GM12878 (cell line): ENCODE measurements around the gene FBXO17. TPM values are rescaled to one million over a fixed set of nuclear protein-coding genes. Genes with fewer than 3 reads are reported as not detected.

Source experiments
- ATAC-seq: fragments of 200-7000 bp; cut with Tn5 transposase; 3 replicates; pipeline ENCODE4 v1.9.1; 2020; ENCODE audit warnings: mild to moderate bottlenecking, moderate library complexity
- BruUV-seq: library from RNA; stranded (reverse); fragments of 400-500 nt; replicated peaks from 2 replicates; lab custom pipeline; 2021; lab: Mats Ljungman, UMichigan
- CTCF ChIA-PET: fragments of 300-600 bp; sonication (Branson Sonifier 250); formaldehyde crosslinking; extraction: SDS; loops from one replicate; lab custom pipeline; 2021; ENCODE audit warnings: inconsistent platforms; lab: Yijun Ruan, JAX
- POLR2A ChIA-PET: fragments of 350-600 bp; formaldehyde crosslinking; extraction: SDS; loops from one replicate; lab custom pipeline; 2021; ENCODE audit warnings: inconsistent platforms; lab: Charles Lee
- RAD21 ChIA-PET: fragments of 300-600 bp; sonication (Branson Sonifier 250); formaldehyde crosslinking; loops from one replicate; lab custom pipeline; 2023; ENCODE audit warnings: antibody characterized with exemption; ENCODE audit not compliant: unreplicated experiment; lab: Charles Lee
- SMC1A ChIA-PET: fragments of 300-600 bp; sonication (Branson Sonifier 250); formaldehyde crosslinking; loops from one replicate; lab custom pipeline; 2023; ENCODE audit not compliant: unreplicated experiment, uncharacterized antibody; lab: Charles Lee
- DNase-seq: peaks from one replicate; pipeline ENCODE4 v3.0.0-alpha.2; 2011; ENCODE audit warnings: low read depth, low spot score
- FAIRE-seq: peaks from 3 replicates; lab custom pipeline; 2011; peaks lifted over from hg19 to GRCh38; lab: Jason Lieb, UNC
- H2AFZ ChIP-seq: 2 replicates; pipeline ENCODE4 v1.6.0; 2011; ENCODE audit warnings: low read depth, low read length, control low read depth; ENCODE audit not compliant: control insufficient read depth
- H3K27ac ChIP-seq: 2 replicates; pipeline ENCODE4 v1.5.1; 2011; ENCODE audit warnings: control low read depth; ENCODE audit not compliant: control insufficient read depth, insufficient read depth
- H3K27me3 ChIP-seq, 2 experiments: replicated peaks in 1 of 2; 2 replicates each; pipeline versions ENCODE4 v1.6.0 to v1.6.1; 2011; ENCODE audit warnings: low read length in 1 of 2; ENCODE audit not compliant: control insufficient read depth in 2 of 2, insufficient read depth in 2 of 2
- H3K36me3 ChIP-seq, 2 experiments: 2 replicates each; pipeline ENCODE4 v1.5.1; 2011; ENCODE audit warnings: low read length in 1 of 2; ENCODE audit not compliant: control insufficient read depth in 2 of 2, insufficient read depth in 2 of 2
- H3K4me1 ChIP-seq: 2 replicates; pipeline ENCODE4 v1.6.1; 2011; ENCODE audit warnings: mild to moderate bottlenecking, low read length, moderate library complexity, mixed read lengths; ENCODE audit not compliant: control insufficient read depth, insufficient read depth
- H3K4me2 ChIP-seq: 2 replicates; pipeline ENCODE4 v1.6.0; 2011; ENCODE audit warnings: control low read depth; ENCODE audit not compliant: control insufficient read depth, insufficient read depth
- H3K4me3 ChIP-seq: fragments of 200-600 bp; sonication (generic); 2 replicates; pipeline ENCODE4 v1.5.1; 2016
- H3K79me2 ChIP-seq: 2 replicates; pipeline ENCODE4 v1.6.0; 2011; ENCODE audit warnings: low read length; ENCODE audit not compliant: control insufficient read depth, insufficient read depth
- H3K9ac ChIP-seq: 2 replicates; pipeline ENCODE4 v1.8.0; 2011; ENCODE audit warnings: low read length, control low read depth, mixed read lengths; ENCODE audit not compliant: control insufficient read depth, insufficient read depth
- H3K9me3 ChIP-seq: replicated peaks from 3 replicates; pipeline ENCODE4 v1.5.1; 2011; ENCODE audit warnings: mild to moderate bottlenecking, low read length; ENCODE audit not compliant: control insufficient read depth, insufficient read depth
- H4K20me1 ChIP-seq: 2 replicates; pipeline ENCODE4 v1.6.0; 2011; ENCODE audit not compliant: control insufficient read depth, insufficient read depth
- BMI1 ChIP-seq: fragments of 450-650 bp; IDR thresholded peaks from 2 replicates; pipeline ENCODE4 v1.6.1; 2016; ENCODE audit warnings: mild to moderate bottlenecking, moderate library complexity, borderline replicate concordance
- CBX3 ChIP-seq: fragments of 200-600 bp; sonication (generic); IDR thresholded peaks from 2 replicates; pipeline ENCODE4 v1.6.1; 2016; ENCODE audit warnings: low read depth, borderline replicate concordance
- FOS ChIP-seq: IDR thresholded peaks from 3 replicates; pipeline ENCODE4 v1.6.1; 2011; ENCODE audit warnings: borderline replicate concordance; ENCODE audit not compliant: insufficient read length; ENCODE audit errors: extremely low read depth
- HCFC1 ChIP-seq: fragments of 150-350 bp; IDR thresholded peaks from 2 replicates; pipeline ENCODE4 v1.6.1; 2014; ENCODE audit warnings: low read length
- MTA2 ChIP-seq: fragments of 450-650 bp; IDR thresholded peaks from 2 replicates; pipeline ENCODE4 v1.6.1; 2016; ENCODE audit warnings: low read depth, mild to moderate bottlenecking, moderate library complexity
- RFX5 ChIP-seq: IDR thresholded peaks from 2 replicates; pipeline ENCODE4 v1.6.1; 2011; ENCODE audit warnings: low read depth, low read length, improper control_type of control experiment
- STAT1 ChIP-seq: fragments of 450-650 bp; conservative IDR thresholded peaks from 2 replicates; pipeline ENCODE4 v1.6.1; 2014; ENCODE audit warnings: antibody characterized with exemption, mild to moderate bottlenecking
- SUZ12 ChIP-seq: fragments of 200-600 bp; sonication (generic); IDR thresholded peaks from one replicate; pipeline ENCODE4 v1.6.1; 2018; ENCODE audit warnings: antibody characterized with exemption, mild to moderate bottlenecking; ENCODE audit not compliant: unreplicated experiment
- TARDBP ChIP-seq: IDR thresholded peaks from 2 replicates; pipeline ENCODE4 v1.6.1; 2016; ENCODE audit warnings: borderline replicate concordance
- YBX1 ChIP-seq: fragments of 450-650 bp; IDR thresholded peaks from 2 replicates; pipeline ENCODE4 v1.6.1; 2016; ENCODE audit warnings: antibody characterized with exemption
- WGBS: methylation state at CpG from one replicate; pipeline ENCODE4 v1.1.6; 2016; ENCODE audit warnings: low lambda C conversion rate; ENCODE audit not compliant: insufficient replicate concordance, insufficient coverage; ENCODE audit errors: missing lambda C conversion rate; 5-methylcytosine and 5-hydroxymethylcytosine counted together
- in situ Hi-C: fragments of 300-500 bp; cut with MboI; formaldehyde crosslinking; loops from 9 replicates; pipeline ENCODE4 v1.14.3; 2018; ENCODE audit warnings: mixed read lengths
- intact Hi-C: fragments of 100-400 bp; cut with micrococcal nuclease; formaldehyde crosslinking; loops from one replicate; pipeline ENCODE4 v1.14.2; 2022; ENCODE audit not compliant: unreplicated experiment
- polyA plus RNA-seq, 11 experiments: library from polyadenylated mRNA; depleted of rRNA in 4 of 11; unstranded in 6 of 11; stranded (reverse) in 5 of 11; fragments of >200 nt; fragmentation: Nextera tagmentation in 4 of 11; fragmentation: Illumina TruSeq in 1 of 11; extraction: Ambion mirVana in 4 of 11; extraction: Trizol in 1 of 11; gene quantifications; 1 replicate in 1 of 11; 2 replicates in 10 of 11; pipeline versions ENCODE4 v1.2.1 to v1.2.3, GENCODE V29; 2011 to 2016; ENCODE audit warnings: inconsistent platforms in 2 of 11, missing spikeins in 2 of 11, low read depth in 1 of 11
- total RNA-seq, 4 experiments: library from RNA; depleted of rRNA in 3 of 4; stranded (reverse); fragments of >200 nt in 3 of 4; fragmentation: Illumina TruSeq in 1 of 4; extraction: Trizol in 1 of 4; gene quantifications; 2 replicates each; pipeline versions ENCODE4 v1.2.1 to v1.2.3, GENCODE V29; 2013 to 2021
- TF ChIP-seq, protein P1 (sequence below): fragments of 450-650 bp; IDR thresholded peaks from 2 replicates; pipeline ENCODE4 v1.6.1; 2016; ENCODE audit warnings: mild to moderate bottlenecking

Gene FBXO17
- total and polyA plus RNA-seq, 10 of the 15 experiments (the other 5 are each of a cell fraction or from before 2014, with no cell fraction given), result 2.2 to 11.1 (median 5.3) TPM

DNA sequence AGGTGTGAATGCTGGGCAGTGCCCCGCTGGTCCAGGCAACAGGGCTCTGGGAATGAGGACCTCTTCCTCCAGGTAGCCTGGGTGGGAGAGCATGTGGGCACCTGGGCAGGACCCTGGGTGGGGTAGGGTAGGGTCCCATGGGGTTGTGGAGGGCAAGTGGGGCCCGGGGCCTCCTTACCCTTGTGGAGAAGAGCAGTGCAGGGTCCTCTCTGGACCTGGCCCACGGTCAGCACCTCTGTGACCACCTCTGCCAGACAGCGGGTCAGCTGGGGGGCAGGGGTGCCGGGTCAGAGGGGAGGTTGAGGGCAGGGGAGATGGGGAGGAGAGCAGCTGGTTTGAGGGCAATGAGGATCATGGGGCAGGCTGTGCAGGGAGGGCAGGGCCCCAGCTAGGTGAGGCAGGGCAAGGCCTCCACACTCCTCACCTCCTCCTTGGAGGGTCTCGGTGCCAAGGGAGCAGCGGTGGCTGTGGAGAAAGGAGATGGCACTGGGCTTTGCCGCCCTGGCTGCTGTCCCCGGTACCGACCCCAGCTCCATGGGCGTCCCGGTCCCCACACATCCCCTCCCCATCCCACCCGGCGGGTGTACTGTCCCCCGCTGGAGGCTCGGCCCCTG is 64.0 kb downstream of the FBXO17 start:
- Histone ChIP-seq H3K4me1 (no peaks in the 10 kb centered on the region), H3K9ac (no peak overlapping the region), H3K36me3 (peaks cover 0 to 5% of the 10 kb centered on the region in 2 experiments; a peak in 3 of 4 replicates), H3K4me2 (no peak overlapping the region), H3K4me3 (no peak overlapping the region), H2AFZ (no peak overlapping the region), H4K20me1 (no peaks in the 10 kb centered on the region), H3K27ac (no peak overlapping the region), H3K9me3 (no peaks in the 10 kb centered on the region), H3K27me3 (no peaks in the 10 kb centered on the region), H3K79me2 (no peaks in the 10 kb centered on the region)
- DNase-seq (no peak), FAIRE-seq (no peak), ATAC-seq (no peak)
- ChIA-PET RAD21 (no interaction called here), POLR2A (no interaction called here), SMC1A (no interaction called here), CTCF (interaction anchor here (1.2 to 2.3 kb wide), 2 partner anchors 19 to 396 kb away, joined by 3 to 8 read pairs; partner anchors contain the start of genes MRPS12 and SARS2)
- BruUV-seq, result no TSS peak
- TF ChIP-seq SUZ12 (no peak), YBX1 (no peak), CBX3 (no peak), FOS (no peak), TARDBP (no peak)
- in situ Hi-C loops (no loop called here), intact Hi-C loops (no loop called here)
- WGBS, result 75% methylated on average over 10 of the region's 16 CpGs

DNA sequence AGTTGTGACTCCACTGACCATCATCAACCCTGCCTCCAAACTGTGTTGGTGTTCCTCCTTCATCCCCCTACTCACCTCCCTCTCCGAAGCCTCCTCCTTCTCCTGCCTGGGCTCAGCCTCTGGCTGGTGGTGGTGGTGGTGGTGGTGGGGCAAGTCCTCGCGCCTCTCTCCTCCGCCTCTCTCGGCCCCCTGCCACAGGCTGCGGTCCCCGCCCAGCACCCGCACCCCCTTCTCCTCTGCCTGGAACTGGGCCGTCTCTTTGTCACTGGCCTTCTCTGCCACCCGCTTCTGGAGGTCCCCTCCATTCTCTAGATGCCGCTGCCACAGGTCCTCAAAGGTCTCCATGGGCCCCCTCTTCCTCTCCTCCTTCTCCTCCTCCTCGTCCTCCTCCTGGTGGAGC is 65.1 kb downstream of the FBXO17 start:
- Histone ChIP-seq H3K27me3 (no peaks in the 10 kb centered on the region), H3K4me2 (no peak overlapping the region), H2AFZ (no peak overlapping the region), H4K20me1 (no peaks in the 10 kb centered on the region), H3K4me1 (no peaks in the 10 kb centered on the region), H3K9me3 (no peaks in the 10 kb centered on the region), H3K9ac (no peak overlapping the region), H3K4me3 (no peak overlapping the region), H3K79me2 (no peaks in the 10 kb centered on the region), H3K36me3 (peaks cover 0 to 8% of the 10 kb centered on the region in 2 experiments), H3K27ac (no peak overlapping the region)
- no peak for FAIRE-seq
- ChIA-PET CTCF (no interaction called here), POLR2A (no interaction called here), RAD21 (no interaction called here), SMC1A (no interaction called here)
- no peak for DNase-seq
- in situ Hi-C loops (no loop called here), intact Hi-C loops (no loop called here)
- no peak for TF ChIP-seq HCFC1
- no peak for TF ChIP-seq BMI1
- no peak for TF ChIP-seq RFX5
- TF ChIP-seq, protein P1, sequence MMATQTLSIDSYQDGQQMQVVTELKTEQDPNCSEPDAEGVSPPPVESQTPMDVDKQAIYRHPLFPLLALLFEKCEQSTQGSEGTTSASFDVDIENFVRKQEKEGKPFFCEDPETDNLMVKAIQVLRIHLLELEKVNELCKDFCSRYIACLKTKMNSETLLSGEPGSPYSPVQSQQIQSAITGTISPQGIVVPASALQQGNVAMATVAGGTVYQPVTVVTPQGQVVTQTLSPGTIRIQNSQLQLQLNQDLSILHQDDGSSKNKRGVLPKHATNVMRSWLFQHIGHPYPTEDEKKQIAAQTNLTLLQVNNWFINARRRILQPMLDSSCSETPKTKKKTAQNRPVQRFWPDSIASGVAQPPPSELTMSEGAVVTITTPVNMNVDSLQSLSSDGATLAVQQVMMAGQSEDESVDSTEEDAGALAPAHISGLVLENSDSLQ, result no peak
- no peak for TF ChIP-seq STAT1
- no peak for TF ChIP-seq MTA2
- BruUV-seq, result no TSS peak
- 89% methylated on average over 12 of the region's 12 CpGs for WGBS
- ATAC-seq, result no peak
